ENCODE data around the gene SHD.
"Not testable (repeated sequence)": the region's sequence is repeated elsewhere in the genome, so short reads cannot be mapped to it uniquely, and the experiment has no call there.

SHD gene

GRCh38 chr19:4267901-4268815, 10.9 kb upstream of the SHD start:
- no peak for DNase-seq

- no peak for DNase-seq
Observed at GRCh38 chr19:4268816-4269430, 10.1 kb upstream of the SHD start.

DNA sequence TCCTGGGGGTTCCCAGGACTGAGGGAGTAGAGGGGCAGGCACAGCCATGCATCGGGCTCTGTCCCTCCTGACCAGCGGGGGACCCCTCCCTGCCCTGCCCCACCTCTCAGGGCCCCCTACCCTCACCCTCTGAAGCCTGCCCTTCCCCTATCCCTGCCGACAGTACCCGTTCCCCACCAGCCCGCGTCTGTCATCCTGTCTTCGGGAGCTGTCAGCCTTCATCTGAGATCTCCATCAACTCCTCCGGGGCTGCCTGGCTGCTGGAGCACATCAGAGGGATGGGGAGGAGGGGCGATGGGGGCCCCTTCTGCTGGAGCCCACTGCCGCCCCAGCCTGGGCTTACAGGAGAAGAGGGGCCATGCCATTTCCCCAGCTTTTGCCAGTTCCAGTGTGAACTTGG, 6.2 kb upstream of the SHD start:
- DNase-seq, result no peak

DNA sequence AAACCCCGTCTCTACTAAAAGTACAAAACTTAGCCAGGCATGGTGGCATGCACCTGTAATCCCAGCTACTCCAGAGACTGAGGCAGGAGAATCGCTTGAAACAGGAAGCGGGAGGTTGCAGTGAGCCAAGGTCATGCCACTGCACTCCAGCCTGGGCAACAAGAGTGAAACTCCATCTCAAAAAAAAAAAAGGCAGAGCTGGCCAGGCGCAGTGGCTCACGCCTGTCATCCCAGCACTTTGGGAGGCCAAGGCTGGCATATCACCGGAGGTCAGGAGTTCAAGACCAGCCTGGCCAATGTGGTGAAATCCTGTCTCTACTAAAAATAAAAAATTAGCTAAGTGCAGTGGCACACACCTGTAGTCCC, 4.8 kb upstream of the SHD start:
- not testable (repeated sequence) for DNase-seq

DNA sequence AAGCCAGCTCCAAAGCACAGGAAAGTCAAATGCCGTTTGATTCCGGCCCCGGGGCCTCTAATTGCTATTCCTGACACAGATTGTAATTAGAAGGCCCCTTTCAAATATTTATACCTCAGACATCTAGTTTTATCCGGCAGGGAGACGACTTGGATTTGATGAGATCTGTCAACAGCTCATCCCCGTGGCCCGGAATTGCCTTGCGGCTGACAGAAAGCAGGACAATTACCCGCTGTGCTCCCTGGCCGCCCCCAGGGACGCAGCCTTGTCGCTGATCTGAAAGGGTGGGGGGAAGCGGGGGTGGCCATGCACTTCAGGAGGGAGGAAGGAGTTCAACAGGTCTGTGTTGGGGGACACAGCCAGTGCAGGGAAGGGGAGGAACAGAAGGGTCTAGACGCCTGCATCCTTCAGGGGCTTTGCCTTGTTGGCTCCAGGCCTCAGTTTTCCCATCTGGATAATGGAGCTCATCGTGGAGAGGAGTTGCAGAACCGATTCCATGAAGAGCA, 1.8 kb upstream of the SHD start:
- DNase-seq, result no peak

GRCh38 chr19:4278010-4278409, 1.1 kb upstream of the SHD start:
- DNase-seq, result no peak

- DNase-seq, result no peak
Observed at GRCh38 chr19:4279267-4279529, 132 bp downstream of the SHD start.

DNA sequence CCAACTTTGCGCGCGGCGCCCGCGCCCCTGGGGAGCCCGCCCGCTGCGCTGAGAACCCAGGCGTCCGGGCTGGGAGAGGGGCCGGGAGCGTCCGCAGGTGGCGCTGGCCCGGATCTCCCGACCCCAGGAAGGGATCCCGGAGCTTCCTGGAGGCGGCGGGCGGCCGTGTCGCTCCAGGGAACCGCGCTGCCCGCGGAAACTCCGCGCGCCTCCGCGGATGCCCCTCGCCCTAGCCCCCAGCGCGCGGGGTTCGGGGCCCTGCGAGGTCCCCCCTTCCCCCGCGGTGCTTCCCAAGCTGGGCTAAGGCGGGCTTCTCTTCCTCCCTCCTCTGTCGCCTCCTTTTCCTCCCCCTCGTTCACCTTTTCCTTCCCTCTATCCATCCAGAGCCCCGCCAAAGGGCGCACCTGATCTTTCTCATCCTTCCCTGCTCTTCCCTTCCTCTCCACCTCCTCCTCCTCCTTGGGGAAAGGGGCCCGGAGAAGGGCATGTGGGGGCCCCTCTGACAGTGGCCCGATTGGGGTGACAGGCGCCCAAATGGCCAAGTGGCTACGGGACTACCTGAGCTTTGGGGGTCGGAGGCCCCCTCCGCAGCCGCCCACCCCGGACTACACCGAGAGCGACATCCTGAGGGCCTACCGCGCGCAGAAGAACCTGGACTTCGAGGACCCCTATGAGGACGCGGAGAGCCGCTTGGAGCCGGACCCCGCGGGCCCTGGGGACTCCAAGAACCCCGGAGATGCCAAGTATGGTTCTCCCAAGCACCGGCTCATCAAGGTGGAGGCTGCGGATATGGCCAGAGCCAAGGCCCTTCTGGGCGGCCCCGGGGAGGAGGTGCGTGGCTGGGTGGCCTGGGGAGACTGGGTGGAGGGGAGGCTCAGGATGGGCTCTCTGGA, 710 bp downstream of the SHD start:
- no peak for DNase-seq

DNA sequence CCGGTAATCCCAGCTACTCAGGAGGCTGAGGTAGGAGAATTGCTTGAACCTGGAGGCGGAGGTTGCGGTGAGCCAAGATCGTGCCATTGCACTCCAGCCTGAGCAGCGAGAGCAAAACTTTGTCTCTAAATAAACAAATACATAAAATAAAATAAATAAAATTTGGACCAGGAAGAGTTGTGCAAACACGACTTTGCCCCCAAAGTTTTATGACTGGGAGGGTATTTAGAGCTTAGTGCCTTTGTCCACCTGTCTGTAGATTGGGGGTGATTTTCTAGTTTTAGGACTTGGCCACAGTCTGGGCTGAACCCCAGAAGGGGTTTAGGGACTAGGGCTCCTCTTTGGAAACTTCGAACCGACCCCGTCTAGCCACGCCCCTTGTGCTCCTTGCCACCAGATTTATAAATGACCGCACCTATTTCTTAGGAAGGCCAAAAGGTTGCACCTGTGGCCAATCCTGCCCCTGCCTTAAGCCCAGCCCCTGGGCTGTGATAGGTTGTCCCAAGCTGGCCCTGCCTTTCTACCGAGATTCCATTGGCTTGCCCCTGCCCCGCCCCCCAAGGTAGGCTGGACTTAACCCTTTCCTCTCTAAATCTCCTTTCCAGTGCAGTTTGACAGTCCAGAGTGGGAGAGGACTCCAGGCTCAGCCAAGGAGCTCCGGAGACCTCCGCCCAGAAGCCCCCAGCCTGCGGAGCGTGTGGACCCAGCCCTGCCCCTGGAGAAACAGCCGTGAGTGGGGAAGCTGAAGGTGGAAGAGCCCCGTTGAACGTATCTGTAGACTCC, 5.3 kb downstream of the SHD start:
- no peak for DNase-seq

DNA sequence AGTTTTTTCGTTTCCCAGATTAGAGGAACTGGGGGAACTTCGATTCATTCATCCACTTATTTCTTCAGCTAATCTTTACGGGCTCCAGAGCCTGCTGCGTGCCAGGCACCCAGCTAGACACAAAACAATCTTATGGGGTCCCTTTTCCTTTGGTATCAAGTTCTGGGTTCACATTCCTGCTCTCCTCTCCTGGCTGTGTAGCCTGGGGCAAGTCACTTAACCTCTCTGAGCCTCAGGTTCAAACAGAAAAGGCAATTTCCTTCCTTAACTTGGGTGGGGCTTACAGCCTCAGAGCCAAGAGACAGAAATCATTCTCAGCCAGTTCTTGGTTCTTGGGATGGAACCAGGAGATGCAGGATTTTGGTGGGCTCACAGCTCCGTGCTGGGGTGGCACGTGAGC, 5.9 kb downstream of the SHD start:
- no peak for DNase-seq

DNA sequence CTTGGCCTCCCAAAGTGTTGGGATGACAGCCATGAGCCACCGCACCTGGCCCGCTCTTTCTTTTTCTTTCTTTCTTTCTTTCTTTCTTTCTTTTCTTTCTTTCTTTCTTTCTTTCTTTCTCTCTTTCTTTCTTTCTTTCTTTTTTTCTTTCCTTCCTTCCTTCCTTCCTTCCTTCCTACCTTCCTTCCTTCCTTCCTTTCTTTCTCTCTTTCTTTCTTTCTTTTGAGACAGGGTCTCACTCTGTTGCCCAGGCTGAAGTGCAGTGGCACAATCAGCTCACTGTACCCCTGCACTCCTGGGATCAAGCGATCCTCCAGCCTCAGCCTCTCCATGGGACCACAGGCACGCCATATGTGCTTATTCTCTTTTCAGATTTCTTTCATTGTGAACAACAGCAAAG, 7.1 kb downstream of the SHD start:
- DNase-seq, result not testable (repeated sequence)

DNA sequence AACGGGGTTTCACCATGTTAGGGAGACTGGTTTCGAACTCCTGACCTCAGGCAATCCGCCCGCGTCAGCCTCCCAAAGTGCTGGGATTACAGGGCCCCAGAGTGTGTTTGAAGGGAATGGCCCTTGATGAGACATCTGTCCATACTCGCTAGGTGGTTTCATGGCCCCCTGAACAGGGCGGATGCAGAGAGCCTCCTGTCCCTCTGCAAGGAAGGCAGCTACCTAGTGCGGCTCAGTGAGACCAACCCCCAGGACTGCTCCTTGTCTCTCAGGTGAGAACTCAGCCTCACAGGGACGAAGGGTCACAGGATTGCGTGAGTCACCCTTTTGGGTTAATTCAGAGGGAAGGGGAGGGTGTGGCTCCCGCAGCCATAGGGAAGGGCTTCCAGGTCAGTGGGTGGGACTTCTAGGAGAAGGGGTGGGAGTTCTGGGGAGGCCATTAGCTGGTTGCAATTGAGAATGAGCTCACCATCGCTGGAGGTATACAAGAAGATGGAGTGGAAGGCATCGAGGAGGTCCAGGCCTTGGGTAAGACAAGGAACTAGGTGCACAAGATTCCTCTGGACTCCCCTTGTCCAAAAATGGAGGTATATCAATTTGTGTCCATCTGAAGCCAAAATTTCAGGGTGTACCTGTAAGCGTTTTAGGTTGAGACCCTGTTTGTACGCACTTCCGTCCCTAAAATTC, 9.2 kb downstream of the SHD start:
- no peak for DNase-seq

- no peak for DNase-seq
Observed at GRCh38 chr19:4291184-4291732, 12.2 kb downstream of the SHD start.

- no peak for DNase-seq
Observed at GRCh38 chr19:4292515-4292914, 13.4 kb downstream of the SHD start.

- no peak for DNase-seq
Observed at GRCh38 chr19:4294389-4294788, 15.3 kb downstream of the SHD start.

GRCh38 chr19:4295972-4296771, 17.1 kb downstream of the SHD start:
- DNase-seq, result no peak

DNA sequence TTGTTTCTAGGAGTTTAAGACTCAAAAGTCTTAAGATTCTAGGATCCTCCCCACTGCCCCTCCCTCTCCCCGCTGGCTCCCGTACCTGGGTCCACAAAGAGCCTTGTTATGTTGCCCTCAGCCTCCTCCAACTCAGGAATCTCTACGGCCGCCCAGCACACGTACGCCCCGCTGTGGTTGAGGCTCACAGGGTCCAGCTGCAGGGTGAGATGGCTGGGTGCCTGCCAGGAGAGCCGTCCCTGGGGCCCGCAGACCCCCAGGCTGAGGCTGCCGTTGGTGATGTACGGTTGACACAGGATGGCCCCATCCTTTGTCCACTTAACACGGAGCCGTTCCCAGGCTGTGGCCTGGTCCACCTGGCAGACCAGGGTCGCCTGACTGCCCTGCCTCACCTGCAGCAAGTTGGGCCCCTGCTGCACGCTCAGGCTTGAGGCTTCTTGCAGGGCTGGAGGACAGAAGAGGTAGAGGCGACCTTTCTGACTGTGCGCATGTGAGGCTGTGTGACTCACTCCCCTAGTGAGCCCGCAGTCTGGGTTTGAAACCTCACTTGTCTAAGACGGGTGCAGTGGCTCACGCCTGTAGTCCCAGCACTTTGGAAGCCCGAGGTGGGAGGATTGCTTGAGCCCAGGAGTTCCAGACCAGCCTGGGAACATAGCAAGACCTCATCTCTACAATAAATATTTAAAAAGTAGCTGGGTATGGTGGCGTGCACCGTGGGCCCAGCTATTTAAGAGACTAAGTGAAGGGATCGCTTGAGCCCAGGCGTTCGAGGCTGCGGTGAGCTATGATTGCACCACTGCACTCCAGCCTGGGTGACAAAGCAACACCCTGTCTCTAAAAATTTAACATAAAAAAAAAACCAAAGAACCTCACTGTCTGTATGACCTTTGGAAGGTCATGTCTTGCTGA, 19.1 kb downstream of the SHD start:
- DNase-seq, result no peak

- no peak for DNase-seq
Observed at GRCh38 chr19:4298810-4299550, 19.9 kb downstream of the SHD start.

GRCh38 chr19:4300589-4300988, 21.5 kb downstream of the SHD start:
- DNase-seq, result no peak

Data from CD4-positive, alpha-beta T cell treated with Interleukin-4 for 4 hours (primary cell).